Testis (tissue), 2 donors: ENCODE results near the gene WDR74.

Experiments used
- CTCF ChIP-seq, 3 experiments: fragments of 450-650 bp in 2 of 3; fragments of 200-600 bp in 1 of 3; sonication (generic) in 1 of 3; IDR thresholded peaks; one replicate each; pipeline ENCODE4 v1.5.1; 2016 to 2019; ENCODE audit warnings: antibody characterized with exemption in 3 of 3, mild to moderate bottlenecking in 2 of 3, moderate library complexity in 1 of 3
- POLR2A ChIP-seq: fragments of 450-650 bp; IDR thresholded peaks from one replicate; pipeline ENCODE4 v1.6.1; 2017; ENCODE audit warnings: antibody characterized with exemption, mild to moderate bottlenecking, moderate library complexity

- TF ChIP-seq CTCF (IDR thresholded peaks at IDR 0.05): no peak
- no peak for TF ChIP-seq POLR2A
These were observed 2.9 kb upstream of the WDR74 start for GRCh38 chr11:62842171-62842741.
